Liver (tissue), 9 donors: ENCODE data around the gene ZNF185. TPM values are rescaled to one million over a fixed set of nuclear protein-coding genes. Genes with fewer than 3 reads are reported as not detected.

Experiments used
- DNase-seq: peaks from one replicate; pipeline ENCODE4 v3.0.0-alpha.2; 2017; ENCODE audit warnings: low spot score
- H3K27ac ChIP-seq, 2 donors: one replicate each; pipeline ENCODE4 v1.7.0; 2013; ENCODE audit warnings: inconsistent platforms in 2 of 2, low read length in 2 of 2, control low read depth in 1 of 2, low read depth in 1 of 2, mild to moderate bottlenecking in 1 of 2
- H3K27me3 ChIP-seq, 4 donors: one replicate each; pipeline versions ENCODE4 v1.6.1 to v1.7.0; 2013; ENCODE audit warnings: low read length in 3 of 4, inconsistent platforms in 1 of 4, mild to moderate bottlenecking in 1 of 4, moderate library complexity in 1 of 4; ENCODE audit not compliant: control insufficient read depth in 4 of 4, insufficient read depth in 4 of 4
- H3K36me3 ChIP-seq, 4 donors: one replicate each; pipeline versions ENCODE4 v1.6.1 to v1.7.0; 2013; ENCODE audit warnings: low read length in 3 of 4, mild to moderate bottlenecking in 3 of 4, low read depth in 1 of 4, moderate library complexity in 1 of 4; ENCODE audit not compliant: control insufficient read depth in 4 of 4, insufficient read depth in 3 of 4
- H3K4me1 ChIP-seq, 4 donors: one replicate each; pipeline versions ENCODE4 v1.6.1 to v1.7.0; 2013; ENCODE audit warnings: low read length in 3 of 4, mild to moderate bottlenecking in 3 of 4, moderate library complexity in 1 of 4; ENCODE audit not compliant: control insufficient read depth in 4 of 4, insufficient read depth in 4 of 4
- H3K4me3 ChIP-seq, 3 donors: one replicate each; pipeline versions ENCODE4 v1.6.1 to v1.7.0; 2013; ENCODE audit warnings: low read length in 3 of 3, control low read depth in 1 of 3, low read depth in 1 of 3, mild to moderate bottlenecking in 1 of 3
- H3K9ac ChIP-seq, 2 donors: one replicate each; pipeline ENCODE4 v1.7.0; 2013; ENCODE audit warnings: low read length in 2 of 2, mild to moderate bottlenecking in 2 of 2, moderate library complexity in 2 of 2, control low read depth in 1 of 2, low read depth in 1 of 2
- H3K9me3 ChIP-seq, 4 donors: one replicate each; pipeline versions ENCODE4 v1.6.1 to v1.7.0; 2013; ENCODE audit warnings: low read length in 3 of 4; ENCODE audit not compliant: control insufficient read depth in 4 of 4
- ATF3 ChIP-seq: IDR thresholded peaks from 2 replicates; pipeline ENCODE4 v1.6.1; 2016; ENCODE audit warnings: antibody characterized with exemption
- CTCF ChIP-seq: fragments of 150-350 bp; IDR thresholded peaks from 2 replicates; pipeline ENCODE4 v1.5.1; 2017; ENCODE audit warnings: improper control_type of control experiment, low read depth, low read length; ENCODE audit not compliant: missing input control
- FOXA1 ChIP-seq: IDR thresholded peaks from 2 replicates; pipeline ENCODE4 v1.6.1; 2016; ENCODE audit warnings: antibody characterized with exemption
- FOXA2 ChIP-seq: IDR thresholded peaks from 2 replicates; pipeline ENCODE4 v1.6.1; 2016; ENCODE audit warnings: antibody characterized with exemption
- GABPA ChIP-seq, 2 donors: IDR thresholded peaks in 1 of 2; conservative IDR thresholded peaks in 1 of 2; 2 replicates each; pipeline ENCODE4 v1.6.1; 2016; ENCODE audit warnings: antibody characterized with exemption in 2 of 2, mild to moderate bottlenecking in 1 of 2, moderate library complexity in 1 of 2
- HNF4A ChIP-seq, 2 donors: conservative IDR thresholded peaks; 2 replicates each; pipeline ENCODE4 v1.6.1; 2016; ENCODE audit warnings: antibody characterized with exemption in 2 of 2, mild to moderate bottlenecking in 2 of 2
- HNF4G ChIP-seq: IDR thresholded peaks from 2 replicates; pipeline ENCODE4 v1.6.1; 2016; ENCODE audit warnings: antibody characterized with exemption
- JUND ChIP-seq, 2 donors: IDR thresholded peaks; 2 replicates each; pipeline ENCODE4 v1.6.1; 2016; ENCODE audit warnings: antibody characterized with exemption in 2 of 2
- MAX ChIP-seq: IDR thresholded peaks from 2 replicates; pipeline ENCODE4 v1.6.1; 2016; ENCODE audit warnings: antibody characterized with exemption
- NR2F2 ChIP-seq: IDR thresholded peaks from 2 replicates; pipeline ENCODE4 v1.6.1; 2016; ENCODE audit warnings: antibody characterized with exemption
- REST ChIP-seq: IDR thresholded peaks from 2 replicates; pipeline ENCODE4 v1.6.1; 2016; ENCODE audit warnings: antibody characterized with exemption, mild to moderate bottlenecking
- RXRA ChIP-seq, 2 donors: IDR thresholded peaks; 2 replicates each; pipeline ENCODE4 v1.6.1; 2017 to 2018; ENCODE audit warnings: antibody characterized with exemption in 2 of 2, mild to moderate bottlenecking in 1 of 2
- SP1 ChIP-seq: IDR thresholded peaks from 2 replicates; pipeline ENCODE4 v1.6.1; 2018; ENCODE audit warnings: antibody characterized with exemption, mild to moderate bottlenecking
- TAF1 ChIP-seq: conservative IDR thresholded peaks from 2 replicates; pipeline ENCODE4 v1.6.1; 2016; ENCODE audit warnings: antibody characterized with exemption, mild to moderate bottlenecking
- YY1 ChIP-seq: IDR thresholded peaks from 2 replicates; pipeline ENCODE4 v1.6.1; 2016; ENCODE audit warnings: antibody characterized with exemption, mild to moderate bottlenecking
- ZBTB33 ChIP-seq: IDR thresholded peaks from 2 replicates; pipeline ENCODE4 v1.6.1; 2016; ENCODE audit warnings: antibody characterized with exemption
- WGBS: extraction: QIAGEN DNeasy Blood & Tissue Kit; methylation state at CpG from one replicate; pipeline ENCODE4 v1.1.7; 2013; 5-methylcytosine and 5-hydroxymethylcytosine counted together
- polyA plus RNA-seq, 2 donors: library from polyadenylated mRNA; stranded (reverse) in 1 of 2; unstranded in 1 of 2; fragments of 200-250 nt in 1 of 2; fragments of >200 nt in 1 of 2; fragmentation: Nextera tagmentation in 1 of 2; extraction: Ambion mirVana in 1 of 2; gene quantifications; one replicate each; pipeline versions ENCODE4 v1.2.1 to v1.2.3, GENCODE V29; 2013 to 2015
- total RNA-seq, 2 donors: library from RNA; depleted of rRNA; stranded (reverse); fragments of >200 nt; gene quantifications; one replicate each; pipeline ENCODE4 v1.2.3, GENCODE V29; 2014
- donor health status: healthy.
- donor health status: healthy.
- donor health status: healthy.
- donor health status: healthy.
- donor health status: healthy.

ZNF185 gene
- total and polyA plus RNA-seq, 4 donors: 0.44 to 3.2 (median 0.94) TPM

- no peak overlapping the region for H3K9ac ChIP-seq
- DNase-seq: no peak
- no peaks in the 10 kb centered on the region for H3K36me3 ChIP-seq
- H3K27me3 ChIP-seq: no peaks in the 10 kb centered on the region
- no peak overlapping the region for H3K27ac ChIP-seq
- no peaks in the 10 kb centered on the region for H3K9me3 ChIP-seq
- TF ChIP-seq YY1: peak; percentile 50
- no peak for TF ChIP-seq FOXA2
- H3K4me1 ChIP-seq: no peaks in the 10 kb centered on the region
- no peak overlapping the region for H3K4me3 ChIP-seq
- 72% methylated on average over 10 of the region's 10 CpGs for WGBS
Measured at GRCh38 chrX:152876931-152877840, 20.7 kb upstream of the ZNF185 start.

- TF ChIP-seq ATF3: no peak
- no peak for TF ChIP-seq JUND (IDR thresholded peaks at IDR 0.05)
- TF ChIP-seq NR2F2: no peak
- TF ChIP-seq HNF4A (conservative IDR thresholded peaks at IDR 0.05): no peak
- TF ChIP-seq GABPA (IDR thresholded peaks at IDR 0.05 in 1 of 2, conservative IDR thresholded peaks at IDR 0.05 in 1 of 2): no peak
- TF ChIP-seq FOXA1: no peak
- no peak for TF ChIP-seq CTCF
- TF ChIP-seq YY1: no peak
- no peak for TF ChIP-seq FOXA2
- TF ChIP-seq TAF1: no peak
- no peak for TF ChIP-seq SP1
- no peak for TF ChIP-seq REST
- TF ChIP-seq MAX: no peak
- TF ChIP-seq RXRA (IDR thresholded peaks at IDR 0.05): no peak
- no peak for TF ChIP-seq ZBTB33
- no peak for TF ChIP-seq HNF4G
- Histone ChIP-seq H3K9ac (no peak overlapping the region), H3K27ac (no peak overlapping the region), H3K9me3 (no peaks in the 10 kb centered on the region), H3K4me3 (no peak overlapping the region), H3K27me3 (no peaks in the 10 kb centered on the region), H3K36me3 (no peaks in the 10 kb centered on the region), H3K4me1 (no peaks in the 10 kb centered on the region)
- no peak for DNase-seq
- 89% methylated on average over 16 of the region's 16 CpGs for WGBS
Measured at GRCh38 chrX:152878976-152879755, 18.7 kb upstream of the ZNF185 start.
